HUES6 (cell line): ENCODE data around the gene TUT4.
A peak's percentile ranks its signal among the peaks of the same experiment; 100 is the strongest.

ENCODE experiments used
- H3K27ac ChIP-seq: 2 replicates; pipeline ENCODE4 v1.7.0; 2013; ENCODE audit warnings: low read depth, mild to moderate bottlenecking, low read length, inconsistent platforms
- H3K27me3 ChIP-seq: 2 replicates; pipeline ENCODE4 v1.6.1; 2013; ENCODE audit warnings: low read length; ENCODE audit not compliant: control insufficient read depth, insufficient read depth
- H3K36me3 ChIP-seq: 2 replicates; pipeline ENCODE4 v1.6.1; 2013; ENCODE audit warnings: low read length; ENCODE audit not compliant: control insufficient read depth, insufficient read depth
- H3K4me1 ChIP-seq: 2 replicates; pipeline ENCODE4 v1.6.1; 2013; ENCODE audit warnings: low read length; ENCODE audit not compliant: control insufficient read depth, insufficient read depth
- H3K4me3 ChIP-seq: 2 replicates; pipeline ENCODE4 v1.5.1; 2013; ENCODE audit warnings: low read depth, low read length
- H3K9ac ChIP-seq: one replicate; pipeline ENCODE4 v1.6.1; 2013; ENCODE audit warnings: mild to moderate bottlenecking, low read length
- H3K9me3 ChIP-seq: 2 replicates; pipeline ENCODE4 v1.6.1; 2013; ENCODE audit warnings: low read depth, low read length; ENCODE audit not compliant: control insufficient read depth, insufficient read depth

The TUT4 gene

DNA sequence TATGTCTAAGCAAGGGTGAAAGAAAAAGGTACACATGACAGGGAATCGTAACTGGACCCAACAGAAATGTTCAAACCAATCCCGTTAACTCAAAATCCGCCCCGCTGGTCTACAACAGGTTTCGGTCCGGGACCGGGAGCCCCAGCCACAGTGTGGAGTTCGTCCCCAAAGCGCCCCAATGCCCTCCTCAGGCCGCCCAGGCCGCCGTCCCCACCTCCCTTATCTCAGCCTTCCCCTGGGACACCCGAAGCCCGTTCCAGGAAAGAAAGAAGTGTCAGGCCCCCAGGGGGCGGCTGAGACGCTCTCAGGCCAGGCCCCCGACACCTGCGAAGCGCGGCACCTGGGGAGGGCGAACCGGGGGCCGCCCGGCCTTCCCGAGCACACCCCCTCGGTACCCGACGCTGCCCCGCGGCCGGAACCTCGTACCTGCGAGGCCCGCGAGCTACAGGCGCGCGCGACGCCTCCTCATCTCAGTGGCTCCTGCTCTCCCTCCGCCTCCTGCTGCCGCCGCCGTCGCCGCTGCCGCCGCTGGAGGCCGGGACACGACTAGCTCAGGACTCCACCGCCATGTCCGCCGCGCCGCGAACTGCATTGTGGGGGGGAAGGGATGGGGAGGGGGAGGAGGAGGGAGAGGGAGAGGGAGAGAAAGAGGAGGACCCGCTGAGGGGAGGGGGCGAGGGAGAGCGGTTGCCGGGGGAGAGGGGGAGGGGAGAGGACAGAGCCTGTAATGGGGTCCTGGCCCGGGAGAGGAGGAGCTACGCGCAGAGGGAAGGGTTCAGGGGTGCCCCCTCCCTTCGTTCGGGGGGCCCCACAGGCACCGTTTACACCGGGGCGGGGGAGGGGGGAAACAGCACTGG, at the start of gene TUT4:
TSS of gene TUT4 (minus strand) at position 588 of the 857 bp plus-strand sequence. CDS start 26,812 bp downstream, outside the sequence.
- Histone ChIP-seq H3K4me3 (peak within 1 kb of the TSS; percentile 84), H3K9me3 (no peaks in the 10 kb centered on the region), H3K36me3 (no peaks in the 10 kb centered on the region), H3K27me3 (no peaks in the 10 kb centered on the region), H3K4me1 (peaks cover 27% of the 10 kb centered on the region), H3K27ac (peak within 1 kb of the TSS; percentile 91), H3K9ac (peak within 1 kb of the TSS; percentile 89)

DNA sequence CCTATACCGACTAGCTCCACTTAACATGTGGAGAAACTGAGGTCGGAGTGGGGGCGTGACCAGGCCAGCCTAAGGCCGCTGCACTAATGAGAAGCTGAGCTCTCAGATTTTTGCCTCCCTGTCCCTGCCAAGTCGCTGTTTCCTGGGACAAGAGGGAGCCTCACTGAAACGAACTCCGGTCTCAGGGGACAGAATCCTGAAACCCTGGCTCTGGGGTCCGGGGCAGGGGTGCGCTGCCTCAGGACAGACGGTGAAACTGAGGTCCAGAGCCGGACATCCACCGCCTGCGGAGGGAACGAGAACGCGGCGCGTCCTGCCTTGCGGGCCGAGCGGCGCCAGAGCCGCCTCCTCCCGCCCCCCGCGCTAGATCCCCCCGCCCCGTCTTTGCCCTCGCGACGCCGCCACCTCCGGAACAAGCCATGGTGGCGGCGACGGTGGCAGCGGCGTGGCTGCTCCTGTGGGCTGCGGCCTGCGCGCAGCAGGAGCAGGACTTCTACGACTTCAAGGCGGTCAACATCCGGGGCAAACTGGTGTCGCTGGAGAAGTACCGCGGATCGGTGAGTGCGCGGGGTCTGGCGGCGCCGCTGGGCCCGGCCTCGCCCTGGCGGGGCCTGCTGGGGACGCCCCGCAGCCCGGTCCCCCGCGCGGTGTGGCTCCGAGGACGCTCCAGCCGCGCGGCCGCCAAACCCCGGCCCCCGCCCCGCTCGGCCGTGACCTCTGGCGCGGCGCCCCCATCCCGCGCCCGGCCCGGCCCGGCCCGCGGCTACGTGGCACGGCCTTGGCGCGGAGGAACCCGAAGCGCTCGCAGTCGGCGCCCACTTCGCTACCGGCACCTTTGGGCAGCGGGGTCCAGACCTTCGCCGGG, 49.3 kb upstream of the TUT4 start, which contains the start of gene GPX7:
TSS of gene GPX7 (plus strand) at position 381 of the 865 bp plus-strand sequence. CDS start at position 420, 39 bp downstream.
- peak within 1 kb of the TSS; percentile 55 for H3K4me3 ChIP-seq
- H3K4me1 ChIP-seq = peaks cover 17% of the 10 kb centered on the region
- H3K27me3 ChIP-seq = peaks cover 31% of the 10 kb centered on the region
- H3K9me3 ChIP-seq = no peaks in the 10 kb centered on the region
- H3K27ac ChIP-seq = no peak within 1 kb of the TSS
- H3K9ac ChIP-seq = peak within 1 kb of the TSS; percentile 83
- H3K36me3 ChIP-seq = no peaks in the 10 kb centered on the region

- Histone ChIP-seq H3K9ac (peak overlapping the region; percentile 83), H3K9me3 (no peaks in the 10 kb centered on the region), H3K36me3 (no peaks in the 10 kb centered on the region), H3K27me3 (peaks cover 31% of the 10 kb centered on the region), H3K4me3 (peak overlapping the region; percentile 55), H3K4me1 (peaks cover 17% of the 10 kb centered on the region), H3K27ac (no peak overlapping the region)
These were observed 48.6 kb upstream of the TUT4 start for GRCh38 chr1:52601519-52601918.

DNA sequence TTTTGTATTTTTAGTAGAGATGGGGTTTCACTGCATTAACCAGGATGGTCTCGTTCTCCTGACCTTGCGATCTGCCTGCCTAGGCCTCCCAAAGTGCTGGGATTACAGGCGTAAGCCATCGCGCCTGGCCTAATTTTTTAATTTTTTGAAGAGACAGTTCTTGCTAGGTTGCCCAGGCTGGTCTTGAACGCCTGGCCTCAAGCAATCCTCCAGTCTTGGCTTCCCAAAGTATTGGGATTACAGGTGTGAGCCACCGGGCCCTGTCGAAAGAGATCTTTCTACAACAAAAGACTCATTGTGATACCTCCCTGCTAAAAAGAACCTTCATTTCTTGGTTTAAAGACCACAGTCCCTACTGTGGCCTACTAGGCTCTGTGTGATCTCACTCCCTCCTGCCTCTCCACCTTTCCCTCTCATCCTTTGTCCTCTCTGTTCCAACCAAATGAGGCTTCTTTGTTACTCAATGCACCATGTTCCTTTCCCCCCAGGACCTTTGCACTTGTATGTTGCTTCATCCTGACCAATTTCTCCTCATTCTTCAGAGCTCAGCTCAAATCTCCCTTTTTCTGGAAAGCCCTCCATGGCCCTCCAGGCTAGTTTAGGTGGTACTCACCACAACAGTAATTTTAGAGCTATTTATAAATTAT, 47.8 kb upstream of the TUT4 start:
- Histone ChIP-seq H3K4me3 (no peak overlapping the region), H3K36me3 (no peaks in the 10 kb centered on the region), H3K9me3 (no peaks in the 10 kb centered on the region), H3K4me1 (peaks cover 17% of the 10 kb centered on the region), H3K9ac (no peak overlapping the region), H3K27me3 (peaks cover 31% of the 10 kb centered on the region), H3K27ac (no peak overlapping the region)

GRCh38 chr1:52599236-52599635, 46.3 kb upstream of the TUT4 start:
- Histone ChIP-seq H3K36me3 (no peaks in the 10 kb centered on the region), H3K4me1 (peaks cover 24% of the 10 kb centered on the region), H3K27ac (no peak overlapping the region), H3K27me3 (peaks cover 31% of the 10 kb centered on the region), H3K9ac (no peak overlapping the region), H3K4me3 (no peak overlapping the region), H3K9me3 (no peaks in the 10 kb centered on the region)

- H3K4me3 ChIP-seq = no peak overlapping the region
- no peaks in the 10 kb centered on the region for H3K9me3 ChIP-seq
- H3K36me3 ChIP-seq = no peaks in the 10 kb centered on the region
- H3K4me1 ChIP-seq = peaks cover 24% of the 10 kb centered on the region
- no peak overlapping the region for H3K27ac ChIP-seq
- H3K9ac ChIP-seq = no peak overlapping the region
- peaks cover 31% of the 10 kb centered on the region for H3K27me3 ChIP-seq
These were observed 45.8 kb upstream of the TUT4 start for GRCh38 chr1:52598729-52599128.

DNA sequence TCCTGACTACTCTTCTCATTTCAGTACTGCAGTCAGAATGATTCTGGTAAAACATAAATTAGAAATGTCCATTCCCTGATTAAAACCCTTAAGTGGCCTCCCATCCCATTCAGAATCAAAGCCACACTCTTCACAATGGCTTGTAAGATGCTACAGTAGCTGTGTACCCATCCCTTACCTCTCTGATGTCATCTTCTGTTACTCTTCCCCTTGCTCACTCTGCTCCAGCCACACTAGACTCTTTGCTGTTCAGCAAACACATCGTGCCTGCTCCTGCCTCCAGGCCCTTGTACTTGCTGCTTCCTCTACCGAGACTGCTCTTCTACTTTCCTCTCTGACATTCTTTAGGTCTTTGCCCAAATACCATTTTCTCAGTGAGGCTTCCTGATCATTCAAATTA, 45.0 kb upstream of the TUT4 start:
- no peaks in the 10 kb centered on the region for H3K9me3 ChIP-seq
- no peak overlapping the region for H3K9ac ChIP-seq
- no peak overlapping the region for H3K27ac ChIP-seq
- no peaks in the 10 kb centered on the region for H3K36me3 ChIP-seq
- H3K4me1 ChIP-seq = peaks cover 18% of the 10 kb centered on the region
- peaks cover 24% of the 10 kb centered on the region for H3K27me3 ChIP-seq
- no peak overlapping the region for H3K4me3 ChIP-seq

DNA sequence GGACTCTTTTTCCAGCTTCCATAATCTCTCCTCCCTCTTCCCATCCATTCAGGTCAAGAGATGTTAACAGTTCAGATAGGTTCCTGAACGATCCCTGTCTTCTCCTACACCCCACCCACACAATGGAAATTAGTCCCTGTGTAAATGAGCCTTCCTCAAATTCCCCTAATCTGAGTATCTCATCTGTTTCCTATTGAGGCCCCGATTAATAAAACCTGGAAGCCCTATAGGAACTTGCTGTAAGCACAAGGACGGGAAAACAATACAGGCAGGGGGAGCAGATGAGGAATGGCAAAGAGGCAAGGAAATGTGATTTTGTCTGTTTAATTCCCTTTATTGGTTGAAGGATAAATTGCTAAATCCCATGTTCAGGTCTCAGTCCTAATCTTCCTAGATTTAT, 42.2 kb upstream of the TUT4 start:
- Histone ChIP-seq H3K4me3 (no peak overlapping the region), H3K27ac (no peak overlapping the region), H3K4me1 (peaks cover 8% of the 10 kb centered on the region), H3K27me3 (no peaks in the 10 kb centered on the region), H3K9ac (no peak overlapping the region), H3K36me3 (no peaks in the 10 kb centered on the region), H3K9me3 (no peaks in the 10 kb centered on the region)

DNA sequence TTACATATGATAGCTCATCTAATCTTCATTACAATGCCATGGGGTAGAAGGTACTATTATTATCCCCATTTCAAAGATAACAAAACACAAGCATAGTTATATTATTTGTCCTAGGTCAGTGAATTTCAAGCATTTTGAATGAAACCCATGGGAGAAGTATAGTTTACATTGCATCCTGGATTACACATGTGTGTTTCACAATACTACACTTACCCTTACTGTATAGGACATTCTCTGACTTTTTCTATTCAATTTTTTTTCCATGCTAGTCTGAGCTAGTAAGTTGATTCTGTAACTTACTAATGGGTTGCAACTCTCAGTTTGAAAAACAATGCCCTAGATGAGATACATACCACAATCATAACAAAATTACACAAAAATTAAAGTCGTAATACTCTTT, 40.6 kb upstream of the TUT4 start:
- Histone ChIP-seq H3K27ac (no peak overlapping the region), H3K9me3 (no peaks in the 10 kb centered on the region), H3K36me3 (no peaks in the 10 kb centered on the region), H3K4me1 (peaks cover 14% of the 10 kb centered on the region), H3K4me3 (no peak overlapping the region), H3K9ac (no peak overlapping the region), H3K27me3 (no peaks in the 10 kb centered on the region)

- Histone ChIP-seq H3K9me3 (no peaks in the 10 kb centered on the region), H3K4me3 (no peak overlapping the region), H3K27me3 (no peaks in the 10 kb centered on the region), H3K9ac (no peak overlapping the region), H3K4me1 (peaks cover 14% of the 10 kb centered on the region), H3K27ac (no peak overlapping the region), H3K36me3 (no peaks in the 10 kb centered on the region)
These were observed 39.9 kb upstream of the TUT4 start for GRCh38 chr1:52592637-52593323.
